HepG2 (cell line): ENCODE results near the gene NRL. TPM values are rescaled to one million over a fixed set of nuclear protein-coding genes. Genes with fewer than 3 reads are reported as not detected.
A peak's percentile ranks its signal among the peaks of the same experiment; 100 is the strongest.

Experiments
- AGO2 ChIP-seq: fragments of 200-400 bp; formaldehyde crosslinking; optimal IDR thresholded peaks from 2 replicates; pipeline ENCODE3; 2017; ENCODE audit warnings: mild to moderate bottlenecking, low read depth, low read length, moderate library complexity
- ARID2 ChIP-seq: sonication (generic); formaldehyde crosslinking; IDR thresholded peaks from 2 replicates; pipeline ENCODE4 v1.8.1; 2022; ENCODE audit warnings: mild to moderate bottlenecking, missing genetic modification reagents, borderline replicate concordance
- ATF7-NPFF ChIP-seq: sonication (generic); formaldehyde crosslinking; IDR thresholded peaks from 2 replicates; pipeline ENCODE4 v1.8.1; 2023; ENCODE audit warnings: mild to moderate bottlenecking, low read depth, missing genetic modification reagents, moderate library complexity
- CBFB ChIP-seq: sonication (generic); formaldehyde crosslinking; IDR thresholded peaks from 2 replicates; pipeline ENCODE4 v1.4.0; 2020; ENCODE audit warnings: missing genetic modification reagents
- CEBPG ChIP-seq: IDR thresholded peaks from 2 replicates; pipeline ENCODE4 v1.6.1; 2016
- GATAD2A ChIP-seq: IDR thresholded peaks from 2 replicates; pipeline ENCODE4 v1.6.1; 2016
- HIVEP1 ChIP-seq: sonication (generic); formaldehyde crosslinking; IDR thresholded peaks from 2 replicates; pipeline ENCODE4 v1.4.0; 2020; ENCODE audit warnings: mild to moderate bottlenecking, missing genetic modification reagents
- HOXA3 ChIP-seq: sonication (generic); formaldehyde crosslinking; IDR thresholded peaks from 2 replicates; pipeline ENCODE4 v1.5.0; 2020; ENCODE audit warnings: missing genetic modification reagents
- LCORL ChIP-seq, 2 experiments: fragments of 450-650 bp in 1 of 2; sonication (generic) in 1 of 2; formaldehyde crosslinking in 1 of 2; IDR thresholded peaks; 2 replicates each; pipeline versions ENCODE4 v1.5.0 to v1.6.1; 2017 to 2020; ENCODE audit warnings: antibody characterized with exemption in 1 of 2, missing genetic modification reagents in 1 of 2
- RAD51 ChIP-seq: fragments of 450-650 bp; IDR thresholded peaks from 2 replicates; pipeline ENCODE4 v1.6.1; 2016; ENCODE audit warnings: borderline replicate concordance
- RXRA ChIP-seq: sonication (generic); formaldehyde crosslinking; IDR thresholded peaks from 2 replicates; pipeline ENCODE4 v1.5.1; 2020; ENCODE audit warnings: missing genetic modification reagents
- SSRP1 ChIP-seq: IDR thresholded peaks from 2 replicates; pipeline ENCODE4 v1.6.1; 2016; ENCODE audit warnings: control low read depth
- TP53 ChIP-seq: sonication (generic); formaldehyde crosslinking; conservative IDR thresholded peaks from 2 replicates; pipeline ENCODE4 v1.4.0; 2020; ENCODE audit warnings: missing genetic modification reagents
- TRIM24 ChIP-seq: sonication (generic); formaldehyde crosslinking; IDR thresholded peaks from 2 replicates; pipeline ENCODE4 v1.8.0; 2022; ENCODE audit warnings: mild to moderate bottlenecking, missing genetic modification reagents
- XRCC5 ChIP-seq: fragments of 200-400 bp; formaldehyde crosslinking; optimal IDR thresholded peaks from 2 replicates; pipeline ENCODE3; 2017; ENCODE audit warnings: mild to moderate bottlenecking, low read length
- ZBTB7A ChIP-seq: sonication (generic); formaldehyde crosslinking; IDR thresholded peaks from 2 replicates; pipeline ENCODE4 v1.8.0; 2022; ENCODE audit warnings: mild to moderate bottlenecking, missing genetic modification reagents
- ZNF17 ChIP-seq: sonication (generic); formaldehyde crosslinking; IDR thresholded peaks from 2 replicates; pipeline ENCODE4 v1.5.0; 2020; ENCODE audit warnings: mild to moderate bottlenecking, missing genetic modification reagents
- ZNF432 ChIP-seq: sonication (generic); formaldehyde crosslinking; IDR thresholded peaks from 2 replicates; pipeline ENCODE4 v1.5.0; 2020; ENCODE audit warnings: missing genetic modification reagents, mild to moderate bottlenecking, borderline replicate concordance
- ZNF569 ChIP-seq: sonication (generic); formaldehyde crosslinking; IDR thresholded peaks from 2 replicates; pipeline ENCODE4 v1.5.0; 2020; ENCODE audit warnings: mild to moderate bottlenecking, missing genetic modification reagents, moderate library complexity, borderline replicate concordance
- ZNF672 ChIP-seq: sonication (generic); formaldehyde crosslinking; IDR thresholded peaks from 2 replicates; pipeline ENCODE4 v1.8.1; 2022; ENCODE audit warnings: missing genetic modification reagents
- ZNF678 ChIP-seq: sonication (generic); formaldehyde crosslinking; IDR thresholded peaks from 2 replicates; pipeline ENCODE4 v1.4.0; 2020; ENCODE audit warnings: mild to moderate bottlenecking, missing genetic modification reagents
- ZNF768 ChIP-seq: sonication (generic); formaldehyde crosslinking; IDR thresholded peaks from 2 replicates; pipeline ENCODE4 v1.4.0; 2020; ENCODE audit warnings: missing genetic modification reagents
- ZNF773 ChIP-seq: sonication (generic); formaldehyde crosslinking; IDR thresholded peaks from 2 replicates; pipeline ENCODE4 v1.4.0; 2020; ENCODE audit warnings: missing genetic modification reagents, borderline replicate concordance
- polyA plus RNA-seq, 8 experiments: library from polyadenylated mRNA; depleted of rRNA in 3 of 8; stranded (reverse) in 7 of 8; unstranded in 1 of 8; fragments of >200 nt; fragmentation: Illumina TruSeq in 4 of 8; extraction: Trizol in 4 of 8; gene quantifications; 2 replicates each; pipeline versions ENCODE4 v1.2.1 to v1.2.3, GENCODE V29; 2011 to 2016; ENCODE audit warnings: low read depth in 4 of 8, missing spikeins in 1 of 8, mixed read lengths in 1 of 8; ENCODE audit not compliant: insufficient read depth in 1 of 8
- total RNA-seq, 5 experiments: library from RNA; depleted of rRNA; stranded (reverse); fragments of >200 nt; fragmentation: Illumina TruSeq; extraction: Trizol; gene quantifications; 2 replicates each; pipeline ENCODE4 v1.2.3, GENCODE V29; 2016; ENCODE audit warnings: low read depth in 1 of 5
- TF ChIP-seq, protein P1 (sequence below): sonication (generic); formaldehyde crosslinking; IDR thresholded peaks from 2 replicates; pipeline ENCODE4; 2020; ENCODE audit warnings: missing genetic modification reagents, mild to moderate bottlenecking, borderline replicate concordance
- TF ChIP-seq, protein P2 (sequence below): sonication (generic); formaldehyde crosslinking; IDR thresholded peaks from 2 replicates; pipeline ENCODE4 v1.8.1; 2022; ENCODE audit warnings: mild to moderate bottlenecking, missing genetic modification reagents
- TF ChIP-seq, protein P3 (sequence below): sonication (generic); formaldehyde crosslinking; IDR thresholded peaks from 2 replicates; pipeline ENCODE4 v1.8.0; 2022; ENCODE audit warnings: low read depth, missing genetic modification reagents
- TF ChIP-seq, protein P4 (sequence below): sonication (generic); formaldehyde crosslinking; IDR thresholded peaks from 2 replicates; pipeline ENCODE4 v1.4.0; 2020; ENCODE audit warnings: missing genetic modification reagents, low read depth, mild to moderate bottlenecking, borderline replicate concordance

Gene NRL
- total and polyA plus RNA-seq, 2 of the 13 experiments (the other 11 are each of a cell fraction or from before 2014, with no cell fraction given), result 2.5 to 4.7 TPM

DNA sequence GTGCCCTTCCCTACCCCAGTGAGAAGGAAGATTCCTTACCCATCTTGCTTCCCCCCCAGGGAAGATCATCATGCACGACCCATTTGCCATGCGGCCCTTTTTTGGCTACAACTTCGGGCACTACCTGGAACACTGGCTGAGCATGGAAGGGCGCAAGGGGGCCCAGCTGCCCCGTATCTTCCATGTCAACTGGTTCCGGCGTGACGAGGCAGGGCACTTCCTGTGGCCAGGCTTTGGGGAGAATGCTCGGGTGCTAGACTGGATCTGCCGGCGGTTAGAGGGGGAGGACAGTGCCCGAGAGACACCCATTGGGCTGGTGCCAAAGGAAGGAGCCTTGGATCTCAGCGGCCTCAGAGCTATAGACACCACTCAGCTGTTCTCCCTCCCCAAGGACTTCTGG, 11.3 kb downstream of the NRL start (continued):
- TF ChIP-seq, protein P1, sequence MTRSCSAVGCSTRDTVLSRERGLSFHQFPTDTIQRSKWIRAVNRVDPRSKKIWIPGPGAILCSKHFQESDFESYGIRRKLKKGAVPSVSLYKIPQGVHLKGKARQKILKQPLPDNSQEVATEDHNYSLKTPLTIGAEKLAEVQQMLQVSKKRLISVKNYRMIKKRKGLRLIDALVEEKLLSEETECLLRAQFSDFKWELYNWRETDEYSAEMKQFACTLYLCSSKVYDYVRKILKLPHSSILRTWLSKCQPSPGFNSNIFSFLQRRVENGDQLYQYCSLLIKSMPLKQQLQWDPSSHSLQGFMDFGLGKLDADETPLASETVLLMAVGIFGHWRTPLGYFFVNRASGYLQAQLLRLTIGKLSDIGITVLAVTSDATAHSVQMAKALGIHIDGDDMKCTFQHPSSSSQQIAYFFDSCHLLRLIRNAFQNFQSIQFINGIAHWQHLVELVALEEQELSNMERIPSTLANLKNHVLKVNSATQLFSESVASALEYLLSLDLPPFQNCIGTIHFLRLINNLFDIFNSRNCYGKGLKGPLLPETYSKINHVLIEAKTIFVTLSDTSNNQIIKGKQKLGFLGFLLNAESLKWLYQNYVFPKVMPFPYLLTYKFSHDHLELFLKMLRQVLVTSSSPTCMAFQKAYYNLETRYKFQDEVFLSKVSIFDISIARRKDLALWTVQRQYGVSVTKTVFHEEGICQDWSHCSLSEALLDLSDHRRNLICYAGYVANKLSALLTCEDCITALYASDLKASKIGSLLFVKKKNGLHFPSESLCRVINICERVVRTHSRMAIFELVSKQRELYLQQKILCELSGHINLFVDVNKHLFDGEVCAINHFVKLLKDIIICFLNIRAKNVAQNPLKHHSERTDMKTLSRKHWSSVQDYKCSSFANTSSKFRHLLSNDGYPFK, result peak; percentile 20
- TF ChIP-seq ATF7-NPFF (no peak), AGO2 (peak; percentile 91), HOXA3 (CRISPR knock-in tag) (no peak), ZBTB7A (CRISPR knock-in tag) (no peak), ZNF768 (CRISPR knock-in tag) (peak; percentile 36; the same call in 1 of the 2 replicates), LCORL (IDR thresholded peaks at IDR 0.05) (no peak), LCORL (CRISPR knock-in tag; IDR thresholded peaks at IDR 0.05) (no peak), HIVEP1 (CRISPR knock-in tag) (peak; percentile 83; the same call in 1 of the 2 replicates), CEBPG (no peak), CBFB (CRISPR knock-in tag) (no peak), ZNF17 (CRISPR knock-in tag) (no peak), TP53 (CRISPR knock-in tag) (no peak), ZNF432 (CRISPR knock-in tag) (no peak), ARID2 (CRISPR knock-in tag) (no peak), RAD51 (no peak), TRIM24 (CRISPR knock-in tag) (no peak), ZNF773 (CRISPR knock-in tag) (no peak), SSRP1 (CRISPR knock-in tag) (no peak; the same call in 1 of the 2 replicates), RXRA (CRISPR knock-in tag) (0 out of 2 replicates have a peak, but pooled peaks have one; percentile 34), ZNF678 (no peak), ZNF672 (CRISPR knock-in tag) (no peak), GATAD2A (CRISPR knock-in tag) (no peak), XRCC5 (no peak), ZNF569 (no peak)
- TF ChIP-seq, protein P2, sequence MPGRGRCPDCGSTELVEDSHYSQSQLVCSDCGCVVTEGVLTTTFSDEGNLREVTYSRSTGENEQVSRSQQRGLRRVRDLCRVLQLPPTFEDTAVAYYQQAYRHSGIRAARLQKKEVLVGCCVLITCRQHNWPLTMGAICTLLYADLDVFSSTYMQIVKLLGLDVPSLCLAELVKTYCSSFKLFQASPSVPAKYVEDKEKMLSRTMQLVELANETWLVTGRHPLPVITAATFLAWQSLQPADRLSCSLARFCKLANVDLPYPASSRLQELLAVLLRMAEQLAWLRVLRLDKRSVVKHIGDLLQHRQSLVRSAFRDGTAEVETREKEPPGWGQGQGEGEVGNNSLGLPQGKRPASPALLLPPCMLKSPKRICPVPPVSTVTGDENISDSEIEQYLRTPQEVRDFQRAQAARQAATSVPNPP (CRISPR knock-in tag), result no peak
- TF ChIP-seq, protein P3, sequence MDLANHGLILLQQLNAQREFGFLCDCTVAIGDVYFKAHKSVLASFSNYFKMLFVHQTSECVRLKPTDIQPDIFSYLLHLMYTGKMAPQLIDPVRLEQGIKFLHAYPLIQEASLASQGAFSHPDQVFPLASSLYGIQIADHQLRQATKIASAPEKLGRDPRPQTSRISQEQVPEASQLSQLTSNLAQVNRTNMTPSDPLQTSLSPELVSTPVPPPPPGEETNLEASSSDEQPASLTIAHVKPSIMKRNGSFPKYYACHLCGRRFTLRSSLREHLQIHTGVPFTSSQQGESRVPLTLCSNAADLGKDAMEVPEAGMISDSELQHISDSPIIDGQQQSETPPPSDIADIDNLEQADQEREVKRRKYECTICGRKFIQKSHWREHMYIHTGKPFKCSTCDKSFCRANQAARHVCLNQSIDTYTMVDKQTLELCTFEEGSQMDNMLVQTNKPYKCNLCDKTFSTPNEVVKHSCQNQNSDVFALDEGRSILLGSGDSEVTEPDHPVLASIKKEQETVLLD (CRISPR knock-in tag), result no peak
- TF ChIP-seq, protein P4, sequence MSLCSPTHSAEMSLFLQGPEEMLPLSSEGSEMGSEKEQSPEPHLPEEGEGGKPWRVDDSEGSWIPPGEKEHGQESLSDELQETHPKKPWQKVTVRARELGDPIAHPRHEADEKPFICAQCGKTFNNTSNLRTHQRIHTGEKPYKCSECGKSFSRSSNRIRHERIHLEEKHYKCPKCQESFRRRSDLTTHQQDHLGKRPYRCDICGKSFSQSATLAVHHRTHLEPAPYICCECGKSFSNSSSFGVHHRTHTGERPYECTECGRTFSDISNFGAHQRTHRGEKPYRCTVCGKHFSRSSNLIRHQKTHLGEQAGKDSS (CRISPR knock-in tag), result no peak
